GM23248 (cell line): ENCODE measurements around the gene DPCD. TPM values are rescaled to one million over a fixed set of nuclear protein-coding genes. Genes with fewer than 3 reads are reported as not detected.

ENCODE experiments used
- DNase-seq: peaks from one replicate; pipeline ENCODE4 v3.0.0-alpha.2; 2015
- H2AFZ ChIP-seq: fragments of 200-600 bp; sonication (generic); 2 replicates; pipeline ENCODE4 v1.6.1; 2016; ENCODE audit warnings: antibody characterized with exemption
- H3F3A ChIP-seq: fragments of 200-600 bp; sonication (generic); 2 replicates; pipeline ENCODE4 v1.6.1; 2016; ENCODE audit warnings: mild to moderate bottlenecking, antibody characterized with exemption, mixed run types; ENCODE audit not compliant: insufficient read depth
- H3K27ac ChIP-seq: fragments of 200-600 bp; sonication (generic); 2 replicates; pipeline ENCODE4 v1.5.1; 2016; ENCODE audit warnings: mild to moderate bottlenecking
- H3K27me3 ChIP-seq: fragments of 200-600 bp; sonication (generic); replicated peaks from 2 replicates; pipeline ENCODE4 v1.6.1; 2016; ENCODE audit warnings: mild to moderate bottlenecking; ENCODE audit not compliant: insufficient read depth
- H3K36me3 ChIP-seq: fragments of 200-600 bp; sonication (generic); 2 replicates; pipeline ENCODE4 v1.6.1; 2016; ENCODE audit warnings: low read depth, mild to moderate bottlenecking
- H3K4me1 ChIP-seq: fragments of 200-600 bp; sonication (generic); 2 replicates; pipeline ENCODE4 v1.6.1; 2016; ENCODE audit warnings: mild to moderate bottlenecking; ENCODE audit not compliant: insufficient read depth
- H3K4me2 ChIP-seq: fragments of 200-600 bp; sonication (generic); one replicate; pipeline ENCODE4 v1.6.1; 2016; ENCODE audit warnings: mild to moderate bottlenecking; ENCODE audit not compliant: unreplicated experiment
- H3K4me3 ChIP-seq: fragments of 200-600 bp; sonication (generic); 2 replicates; pipeline ENCODE4 v1.5.1; 2016; ENCODE audit warnings: mild to moderate bottlenecking
- H3K79me2 ChIP-seq: fragments of 200-600 bp; sonication (generic); 2 replicates; pipeline ENCODE4 v1.6.1; 2016; ENCODE audit warnings: mild to moderate bottlenecking; ENCODE audit not compliant: insufficient read depth
- H3K9ac ChIP-seq: fragments of 200-600 bp; sonication (generic); 2 replicates; pipeline ENCODE4 v1.6.1; 2016; ENCODE audit warnings: mild to moderate bottlenecking
- H3K9me2 ChIP-seq: fragments of 200-600 bp; sonication (generic); 2 replicates; pipeline ENCODE4 v1.6.1; 2016; ENCODE audit warnings: mixed run types, mild to moderate bottlenecking, moderate library complexity; ENCODE audit not compliant: insufficient read depth
- H3K9me3 ChIP-seq: fragments of 200-600 bp; sonication (generic); one replicate; pipeline ENCODE4 v1.6.1; 2017; ENCODE audit warnings: low read depth
- H4K20me1 ChIP-seq: fragments of 200-600 bp; sonication (generic); 2 replicates; pipeline ENCODE4 v1.6.0; 2016; ENCODE audit not compliant: insufficient read depth
- EZH2 ChIP-seq: fragments of 200-600 bp; sonication (generic); IDR thresholded peaks from 2 replicates; pipeline ENCODE4 v1.6.1; 2018; ENCODE audit warnings: antibody characterized with exemption, mild to moderate bottlenecking; ENCODE audit not compliant: insufficient read depth, poor library complexity, severe bottlenecking
- EZH2phosphoT487 ChIP-seq: fragments of 200-600 bp; sonication (generic); IDR thresholded peaks from 2 replicates; pipeline ENCODE4 v1.6.1; 2018; ENCODE audit warnings: antibody characterized with exemption, moderate library complexity, mild to moderate bottlenecking, low read depth; ENCODE audit not compliant: insufficient read depth
- WGBS, 2 experiments: methylation state at CpG; one replicate each; pipeline ENCODE4 v1.1.6; 2015 to 2017; ENCODE audit warnings: low lambda C conversion rate in 2 of 2, low coverage in 1 of 2; ENCODE audit errors: missing lambda C conversion rate in 2 of 2; 5-methylcytosine and 5-hydroxymethylcytosine counted together
- in situ Hi-C: fragments of 300-500 bp; cut with MboI; formaldehyde crosslinking; loops from 2 replicates; pipeline ENCODE4 v1.15.0; 2020
- polyA plus RNA-seq: library from polyadenylated mRNA; unstranded; fragments of >200 nt; fragmentation: Nextera tagmentation; extraction: Ambion mirVana; gene quantifications from 2 replicates; pipeline ENCODE4 v1.2.1, GENCODE V29; 2016
- total RNA-seq: library from RNA; depleted of rRNA; stranded (reverse); fragments of >200 nt; shearing (Covaris generic); gene quantifications from 2 replicates; pipeline ENCODE4 v1.2.3, GENCODE V29; 2014

DPCD gene
- total and polyA plus RNA-seq, 2 experiments from 2014 or later: 57.9 to 59.9 TPM

DNA sequence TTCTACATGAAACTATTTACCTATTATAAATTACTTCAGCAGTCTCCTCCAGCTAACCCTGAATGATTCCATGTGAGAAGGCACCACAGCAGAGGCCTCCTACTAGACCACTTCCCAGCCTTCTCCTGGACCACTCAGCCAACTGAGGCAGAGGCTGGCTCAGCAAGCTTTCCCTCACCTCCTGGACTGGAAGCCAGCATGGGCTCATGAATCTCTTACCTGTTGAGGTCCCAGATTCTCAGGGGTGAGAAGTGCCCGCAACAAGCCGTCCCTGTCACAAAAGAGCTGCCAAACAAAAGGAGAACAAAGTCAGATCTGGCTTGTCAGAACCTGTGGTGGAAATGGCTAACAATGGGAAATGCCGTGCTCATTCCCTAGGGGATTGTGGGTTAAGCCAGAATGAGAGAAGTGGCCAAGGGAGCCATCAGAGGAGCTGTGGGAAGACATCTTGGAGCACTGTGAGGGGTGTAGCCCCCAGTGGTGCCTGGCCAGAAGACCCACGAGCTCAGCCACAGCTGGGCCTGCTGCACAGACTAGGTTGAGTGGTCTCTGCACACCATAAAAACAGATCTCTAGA lies 36.5 kb downstream of the DPCD start:
- whole genome bisulfite sequencing, 2 experiments: 82 to 87% methylated on average over 4 of the region's 4 CpGs

DNA sequence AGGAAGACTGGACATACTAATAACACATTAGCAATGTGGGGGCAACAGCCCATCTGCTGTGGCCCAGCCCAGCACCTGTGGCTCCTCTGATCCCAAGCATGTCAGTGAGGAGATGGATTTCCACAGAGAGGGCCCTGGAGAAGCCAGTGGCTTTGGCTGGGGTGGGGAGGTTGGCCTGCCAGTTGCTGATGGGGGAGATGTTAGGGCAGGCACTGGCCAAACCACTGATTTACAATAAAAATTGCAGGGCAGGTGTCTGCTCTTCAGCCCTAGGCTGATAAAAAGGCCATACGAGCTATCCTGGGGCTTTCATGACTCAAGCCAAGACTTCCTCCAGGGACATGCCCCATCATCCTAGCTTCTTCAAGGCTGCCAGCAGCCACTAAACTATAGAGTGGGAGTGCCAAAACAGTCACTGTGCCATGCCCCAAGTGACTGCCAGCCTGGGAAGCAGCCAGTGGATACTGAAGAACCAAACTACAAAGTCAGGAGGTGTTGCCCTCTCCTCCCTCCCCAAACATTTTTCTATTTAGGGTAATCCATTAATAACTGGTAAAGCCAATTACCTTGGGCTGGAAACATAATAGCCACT lies 37.8 kb downstream of the DPCD start:
- Histone ChIP-seq H3K9me3 (no peaks in the 10 kb centered on the region), H3K4me3 (no peak overlapping the region), H2AFZ (no peak overlapping the region), H3K9me2 (no peaks in the 10 kb centered on the region), H3K9ac (no peak overlapping the region), H3K27me3 (no peaks in the 10 kb centered on the region), H3K4me1 (no peaks in the 10 kb centered on the region), H3F3A (no peaks in the 10 kb centered on the region), H3K4me2 (no peak overlapping the region), H3K36me3 (peaks cover 14% of the 10 kb centered on the region; the same call in 1 of the 2 replicates), H3K27ac (no peak overlapping the region), H4K20me1 (no peaks in the 10 kb centered on the region), H3K79me2 (no peaks in the 10 kb centered on the region)
- 45 to 73% methylated on average over 1 of the region's 1 CpG for WGBS, 2 experiments
- peak; percentile 10 for DNase-seq
- in situ Hi-C loops: no loop called here
- TF ChIP-seq EZH2 (no peak), EZH2phosphoT487 (no peak)

More for the DNA sequence above, 36.5 kb downstream of the DPCD start:
- H3K36me3 ChIP-seq: peaks cover 14% of the 10 kb centered on the region; the same call in 1 of the 2 replicates
- no peaks in the 10 kb centered on the region for H3K9me3 ChIP-seq
- H3K27me3 ChIP-seq: no peaks in the 10 kb centered on the region
- in situ Hi-C loops: no loop called here
- no peak overlapping the region for H3K27ac ChIP-seq
- no peaks in the 10 kb centered on the region for H3F3A ChIP-seq
- H3K9ac ChIP-seq: no peak overlapping the region
- no peaks in the 10 kb centered on the region for H4K20me1 ChIP-seq
- H3K79me2 ChIP-seq: no peaks in the 10 kb centered on the region
- TF ChIP-seq EZH2 (no peak), EZH2phosphoT487 (no peak)
- no peak overlapping the region for H3K4me3 ChIP-seq
- H3K4me2 ChIP-seq: no peak overlapping the region
- H3K9me2 ChIP-seq: no peaks in the 10 kb centered on the region
- no peak for DNase-seq
- H2AFZ ChIP-seq: no peak overlapping the region
- H3K4me1 ChIP-seq: no peaks in the 10 kb centered on the region

DNA sequence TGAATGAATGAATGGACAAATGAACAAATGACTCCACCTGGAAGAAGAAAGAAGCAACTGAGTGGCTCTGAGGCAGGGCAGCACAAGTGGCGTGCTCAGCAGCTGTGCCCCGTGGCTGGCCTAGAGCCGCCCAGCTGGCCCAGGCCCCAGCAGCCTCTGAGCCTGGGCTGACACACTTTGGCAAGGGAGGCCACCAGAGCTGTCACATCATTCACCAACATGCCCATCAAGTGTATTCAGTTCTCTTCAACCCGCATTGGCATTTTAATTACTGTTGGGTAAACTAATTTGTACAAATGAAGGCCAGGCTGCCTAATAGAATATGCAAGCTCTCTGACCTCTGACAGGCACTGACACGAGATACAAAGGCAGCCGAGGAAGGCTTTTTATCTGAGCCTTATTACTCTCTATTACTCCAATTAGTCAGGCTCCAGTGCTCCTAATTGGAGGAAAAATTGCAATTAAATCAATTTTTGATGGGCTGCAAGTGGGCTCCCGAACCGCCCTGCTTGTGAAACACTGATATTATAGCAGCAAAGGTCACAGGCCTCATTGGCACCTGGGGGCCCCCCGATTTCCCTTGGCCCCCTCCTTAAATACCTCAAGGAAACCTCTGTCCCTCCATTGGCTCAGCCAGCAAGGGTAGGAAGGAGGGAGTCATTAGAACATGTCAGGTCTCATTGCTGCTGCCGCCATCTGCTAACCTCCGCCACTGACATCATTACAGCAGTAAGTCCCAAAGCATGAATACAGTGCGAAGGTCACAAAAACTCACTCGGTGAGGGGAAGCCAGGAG lies 41.9 kb downstream of the DPCD start:
- H3F3A ChIP-seq: no peaks in the 10 kb centered on the region
- no peak for TF ChIP-seq EZH2
- no peak for TF ChIP-seq EZH2phosphoT487
- DNase-seq: no peak
- no peaks in the 10 kb centered on the region for H3K36me3 ChIP-seq
- no peak overlapping the region for H3K4me2 ChIP-seq
- H4K20me1 ChIP-seq: no peaks in the 10 kb centered on the region
- no peak overlapping the region for H2AFZ ChIP-seq
- no peak overlapping the region for H3K9ac ChIP-seq
- no peak overlapping the region for H3K27ac ChIP-seq
- no peaks in the 10 kb centered on the region for H3K9me2 ChIP-seq
- in situ Hi-C loops: no loop called here
- H3K27me3 ChIP-seq: no peaks in the 10 kb centered on the region
- no peaks in the 10 kb centered on the region for H3K79me2 ChIP-seq
- H3K4me3 ChIP-seq: no peak overlapping the region
- WGBS, 2 experiments: 83 to 84% methylated on average over 13 of the region's 13 CpGs
- H3K9me3 ChIP-seq: no peaks in the 10 kb centered on the region
- H3K4me1 ChIP-seq: no peaks in the 10 kb centered on the region

DNA sequence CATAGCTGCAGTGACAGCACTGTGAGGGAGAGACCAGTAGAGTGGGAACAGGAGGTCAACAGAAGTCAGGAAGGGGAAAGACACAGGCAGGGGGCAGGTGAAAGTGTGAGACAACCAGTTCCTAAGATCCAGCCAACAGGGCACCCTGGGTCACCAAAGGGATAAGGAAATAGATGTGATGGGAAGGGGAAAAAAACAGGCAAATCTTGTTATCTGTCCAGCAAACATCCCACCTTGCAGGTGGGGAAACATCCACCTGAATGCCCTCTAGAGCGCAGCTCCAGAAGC lies 42.5 kb downstream of the DPCD start:
- H3K9ac ChIP-seq: no peak overlapping the region
- H3K79me2 ChIP-seq: no peaks in the 10 kb centered on the region
- H3K27me3 ChIP-seq: no peaks in the 10 kb centered on the region
- WGBS, 2 experiments: 95 to 100% methylated on average over 1 of the region's 1 CpG
- no peaks in the 10 kb centered on the region for H3K36me3 ChIP-seq
- no peaks in the 10 kb centered on the region for H3K9me3 ChIP-seq
- no peaks in the 10 kb centered on the region for H3K9me2 ChIP-seq
- no peak overlapping the region for H3K4me3 ChIP-seq
- no peak overlapping the region for H3K4me2 ChIP-seq
- no peak overlapping the region for H3K27ac ChIP-seq
- TF ChIP-seq EZH2 (no peak), EZH2phosphoT487 (no peak)
- no peaks in the 10 kb centered on the region for H3K4me1 ChIP-seq
- no peak overlapping the region for H2AFZ ChIP-seq
- H4K20me1 ChIP-seq: no peaks in the 10 kb centered on the region
- in situ Hi-C loops: no loop called here
- H3F3A ChIP-seq: no peaks in the 10 kb centered on the region
- DNase-seq: no peak
